Posterior vena cava (tissue), 2 donors: Measurements from ENCODE around the gene PDE8B. TPM values are rescaled to one million over a fixed set of nuclear protein-coding genes. Genes with fewer than 3 reads are reported as not detected.

Experiments
- DNase-seq: peaks from one replicate; pipeline ENCODE4 v3.0.0-alpha.2; 2020; ENCODE audit warnings: low spot score
- intact Hi-C, 2 donors: fragments of 100-400 bp; cut with DNase I; formaldehyde crosslinking; loops; one replicate each; pipeline versions ENCODE4 v1.14.1 to v1.14.2; 2022 to 2023
- total RNA-seq, 2 donors: library from RNA; stranded (reverse); fragmentation: NEBNext Ultra II Directional; extraction: Animal tissue kit (Norgen Biotek cat#: 25700); gene quantifications; one replicate each; pipeline ENCODE4 v1.2.1, GENCODE V29; 2021
- donor health status: DM: yes; HTN: yes; CAD: no.
- donor health status: DM: yes; HTN: yes; CAD: no.

The PDE8B gene
- total RNA-seq, 2 donors from 2014 or later: 7.7 to 15.1 TPM

DNA sequence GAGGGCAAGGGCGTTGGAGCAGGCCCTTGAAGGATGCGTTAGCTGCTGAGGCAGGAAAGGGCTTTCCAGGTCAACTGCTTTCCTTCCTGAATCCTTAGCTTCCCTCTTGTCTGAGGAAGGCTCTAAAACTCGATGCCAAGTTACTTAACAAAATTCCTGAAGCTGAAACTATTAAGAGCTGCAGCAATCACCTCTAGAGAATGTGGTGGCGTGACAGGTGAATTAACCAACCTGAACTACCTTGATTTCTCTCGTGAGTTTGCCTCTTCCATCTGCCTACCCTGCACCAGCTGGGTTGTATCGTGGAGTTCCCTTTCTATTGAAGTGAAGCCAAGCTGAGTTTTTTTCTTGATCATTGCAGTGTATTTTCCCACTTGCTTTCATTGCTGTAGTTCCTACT lies 96.1 kb downstream of the PDE8B start:
- intact Hi-C loops: no loop called here
- no peak for DNase-seq

DNA sequence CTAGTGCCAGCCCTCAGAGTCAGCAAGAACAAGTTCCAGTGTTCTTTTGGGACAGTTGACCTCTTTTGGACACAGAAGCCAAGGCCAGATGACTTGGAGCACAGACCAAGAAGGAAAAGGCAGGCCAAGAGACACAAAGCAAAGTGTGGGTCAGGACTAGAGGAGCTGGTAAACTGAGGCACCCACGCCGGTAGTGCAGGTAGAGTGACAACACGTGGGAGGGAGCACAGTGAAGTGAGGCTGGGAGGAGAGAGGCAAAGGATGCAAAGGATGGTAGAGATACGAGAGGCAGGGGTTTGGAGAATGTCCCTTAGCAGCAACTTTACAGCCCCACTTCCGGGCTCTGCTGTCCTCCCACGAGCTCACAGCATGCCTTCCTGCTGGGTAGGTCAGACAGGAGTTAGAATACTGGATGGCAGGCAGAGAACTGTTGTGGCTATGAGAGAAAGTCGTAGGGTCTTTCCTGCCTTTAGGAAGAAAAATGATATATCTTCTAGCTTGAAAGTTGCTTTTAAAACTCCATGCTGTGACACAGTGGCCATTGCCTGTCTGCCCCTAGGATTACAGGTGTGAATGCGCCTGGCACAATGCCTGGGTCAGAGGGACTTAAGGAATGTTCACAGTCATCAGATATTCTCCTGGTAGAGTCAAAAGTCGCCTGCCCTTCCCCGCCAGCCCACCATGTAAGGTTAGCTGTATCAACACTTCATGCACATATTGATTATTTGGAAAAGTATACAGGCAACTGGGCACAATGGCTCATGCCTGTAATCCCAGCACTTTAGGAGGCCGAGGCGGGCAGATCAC lies 97.9 kb downstream of the PDE8B start:
- intact Hi-C loops: no loop called here
- DNase-seq: no peak

- intact Hi-C loops: no loop called here
Observed at GRCh38 chr5:77309140-77309539, 98.7 kb downstream of the PDE8B start.

GRCh38 chr5:77310494-77311213 lies 100.2 kb downstream of the PDE8B start:
- no peak for DNase-seq
- intact Hi-C loops: no loop called here

More at GRCh38 chr5:77309140-77309539, 98.7 kb downstream of the PDE8B start:
- no peak for DNase-seq

DNA sequence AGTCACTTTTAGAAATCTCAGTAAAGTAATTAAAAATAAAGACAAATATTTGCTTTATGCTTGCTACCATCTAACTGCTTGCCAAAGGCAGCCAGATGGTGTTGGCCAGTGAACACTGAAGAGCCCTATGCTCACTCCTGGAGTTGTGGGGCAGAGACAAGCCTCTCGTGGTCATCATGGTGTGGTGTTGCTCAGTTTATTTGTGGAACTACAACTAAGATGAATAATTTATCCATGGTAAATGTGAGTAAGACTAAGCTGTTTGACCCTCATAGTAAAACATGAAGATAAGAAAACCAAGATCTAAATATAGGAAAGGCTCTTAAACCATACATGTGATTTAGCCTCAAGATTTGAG lies 100.7 kb downstream of the PDE8B start:
- DNase-seq: no peak
- intact Hi-C loops: no loop called here

GRCh38 chr5:77312413-77312812 lies 101.9 kb downstream of the PDE8B start:
- intact Hi-C loops: no loop called here
- DNase-seq: no peak

DNA sequence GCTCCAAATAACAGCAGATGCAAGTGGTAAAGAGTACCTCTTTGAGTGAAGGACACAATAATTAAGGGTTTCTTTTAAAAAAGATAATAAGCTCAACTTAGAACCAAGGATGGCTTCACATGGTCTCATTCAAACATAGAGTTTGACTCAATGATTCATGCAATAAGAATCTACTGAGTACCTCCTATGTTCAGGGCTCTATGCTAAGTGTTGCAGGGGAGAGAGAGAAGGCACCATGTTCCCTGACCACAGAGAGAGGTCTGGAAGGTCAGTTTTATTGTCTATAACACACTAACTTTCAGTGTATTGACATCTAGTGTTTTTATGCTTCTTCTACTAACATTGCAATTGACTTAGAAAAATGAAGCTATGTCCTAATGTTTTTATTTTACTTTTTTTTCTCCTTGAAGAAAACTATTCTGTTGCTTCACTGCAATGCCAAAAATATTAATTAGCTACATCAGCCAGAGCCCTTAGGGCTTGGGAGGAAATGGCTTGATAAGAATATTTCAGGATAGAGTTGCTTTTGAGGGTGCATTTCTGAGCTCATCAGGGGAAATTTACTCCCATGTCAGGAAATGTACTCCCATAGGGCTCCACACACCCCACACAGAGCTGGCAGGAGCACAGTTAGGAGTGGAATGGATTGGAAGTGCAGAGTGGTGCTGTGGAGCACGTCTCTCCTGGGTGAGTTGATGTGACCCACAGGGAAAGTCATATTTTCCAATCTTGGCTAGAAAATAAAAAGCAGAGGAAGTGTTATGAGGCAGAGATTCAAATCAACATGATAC lies 106.6 kb downstream of the PDE8B start:
- intact Hi-C loops: no loop called here
- no peak for DNase-seq

DNA sequence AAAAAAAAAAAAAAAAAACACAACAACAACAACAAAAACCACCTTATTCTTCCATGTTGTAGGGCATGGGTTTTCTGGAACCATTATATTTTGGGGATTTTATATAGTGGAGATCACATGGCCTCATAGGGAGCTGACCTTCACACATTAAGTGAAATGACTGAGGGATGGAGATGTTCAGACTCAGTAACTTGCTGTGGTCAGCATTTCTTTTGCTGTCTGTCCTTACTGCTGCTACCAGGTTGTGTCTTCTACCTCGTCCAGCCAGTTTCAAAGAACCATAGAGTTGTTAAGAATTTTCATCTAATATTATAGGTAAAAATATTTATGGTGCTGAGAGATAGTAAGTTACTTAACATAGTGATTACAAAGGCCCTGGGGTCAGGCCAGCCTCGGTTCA lies 107.6 kb downstream of the PDE8B start:
- intact Hi-C loops: no loop called here
- no peak for DNase-seq

DNA sequence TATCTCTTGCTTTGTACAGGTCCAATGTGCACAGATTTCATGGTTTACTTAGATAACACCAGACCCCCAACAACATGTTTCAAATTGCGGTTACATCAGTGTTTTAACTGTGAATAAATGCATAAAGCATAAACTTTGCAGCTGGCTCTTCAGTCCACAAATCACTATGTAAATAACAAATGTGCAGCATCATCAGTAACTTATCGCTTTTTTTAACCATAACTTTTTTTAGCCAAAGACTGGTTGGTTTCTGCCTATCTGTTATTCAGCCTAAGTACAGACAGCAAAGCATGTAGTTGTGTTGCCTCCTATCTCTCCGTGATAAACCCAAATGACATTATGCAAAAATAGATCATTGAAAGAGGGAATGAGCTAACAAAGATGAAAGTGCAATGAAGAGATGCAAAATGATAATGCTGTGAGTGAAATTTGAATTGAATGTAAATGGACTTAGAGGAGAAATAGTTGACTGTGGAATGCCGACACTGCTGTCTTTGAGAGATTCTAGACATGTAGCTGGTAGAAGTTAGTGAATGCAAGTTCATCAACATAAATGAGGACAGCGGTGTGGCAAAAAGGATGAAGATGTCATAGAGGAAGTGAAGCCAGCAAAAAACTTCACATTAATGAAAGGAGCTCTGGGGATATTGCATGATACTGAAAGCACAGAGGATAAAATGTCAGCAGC lies 108.8 kb downstream of the PDE8B start:
- no peak for DNase-seq
- intact Hi-C loops: no loop called here

- no peak for DNase-seq
- intact Hi-C loops: no loop called here
Observed at GRCh38 chr5:77321793-77322394, 111.4 kb downstream of the PDE8B start.

- intact Hi-C loops: no loop called here
- no peak for DNase-seq
Observed at GRCh38 chr5:77322406-77322805, 111.9 kb downstream of the PDE8B start.

DNA sequence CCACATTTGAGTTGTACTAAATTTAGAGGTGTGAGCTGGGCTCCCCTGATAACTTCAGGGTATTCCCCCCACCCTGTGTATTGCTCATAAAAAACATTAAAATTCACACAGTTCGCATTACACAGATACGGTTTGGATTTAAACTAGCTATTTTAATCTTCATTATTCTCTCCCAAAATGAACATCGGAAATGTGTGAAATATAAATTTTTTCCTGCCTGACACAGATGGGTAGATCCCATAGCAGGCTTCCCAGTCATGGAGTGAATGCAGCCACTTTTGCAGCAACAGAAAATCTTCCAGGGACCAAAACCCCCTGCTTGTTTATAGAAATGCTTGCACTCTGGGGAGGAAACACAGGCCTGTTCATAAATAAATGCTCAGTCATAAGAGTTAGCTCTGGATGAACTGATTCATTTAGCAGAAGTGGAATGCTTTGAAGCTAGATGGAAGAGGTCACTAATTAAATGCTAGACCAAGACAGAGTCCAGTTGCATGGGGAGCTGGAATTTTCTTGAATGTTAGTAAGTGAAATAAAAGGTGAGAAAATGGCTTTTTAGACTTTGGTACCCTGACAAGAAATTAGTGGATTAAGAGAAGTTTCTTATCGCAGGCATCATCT lies 115.6 kb downstream of the PDE8B start:
- intact Hi-C loops: no loop called here
- DNase-seq: no peak

- intact Hi-C loops: no loop called here
- DNase-seq: no peak
Observed at GRCh38 chr5:77326986-77327734, 116.7 kb downstream of the PDE8B start.

- intact Hi-C loops: no loop called here
- no peak for DNase-seq
Observed at GRCh38 chr5:77328930-77329647, 118.6 kb downstream of the PDE8B start.

DNA sequence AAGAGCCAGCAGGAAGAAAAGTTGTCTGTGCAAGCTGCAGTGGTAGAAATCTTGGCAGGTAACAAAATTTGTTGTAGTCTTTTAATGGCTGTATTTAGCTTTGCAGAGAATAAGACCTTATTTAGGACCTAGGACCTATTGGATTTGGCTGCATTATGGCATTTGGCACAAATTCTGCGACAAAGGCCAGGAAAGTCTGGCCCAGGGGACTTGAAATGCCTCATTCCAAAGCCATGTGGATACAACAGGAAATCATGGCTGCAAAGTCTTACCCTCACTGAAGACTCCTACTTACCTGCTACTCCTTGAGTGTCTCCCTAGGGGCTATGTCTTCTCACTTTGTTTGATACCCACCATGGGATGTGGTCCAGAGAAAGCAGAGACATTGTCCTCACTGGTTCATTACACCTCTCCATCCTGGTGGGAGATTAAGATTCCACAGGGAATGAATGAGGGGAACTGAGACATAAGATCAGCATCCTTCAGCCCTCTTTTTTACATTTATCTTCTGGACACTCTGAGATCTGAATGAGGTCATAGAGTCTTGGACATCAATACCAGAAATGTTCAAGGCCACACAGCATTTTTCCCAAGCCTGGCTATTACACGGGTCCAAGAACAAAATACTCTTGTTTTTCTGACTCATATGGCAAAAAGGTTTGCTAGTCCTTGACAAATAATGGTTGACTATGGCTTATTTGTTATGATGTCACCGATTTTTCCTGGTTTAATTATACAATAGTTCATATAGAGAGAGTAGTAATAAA lies 119.4 kb downstream of the PDE8B start:
- intact Hi-C loops: no loop called here
- no peak for DNase-seq

DNA sequence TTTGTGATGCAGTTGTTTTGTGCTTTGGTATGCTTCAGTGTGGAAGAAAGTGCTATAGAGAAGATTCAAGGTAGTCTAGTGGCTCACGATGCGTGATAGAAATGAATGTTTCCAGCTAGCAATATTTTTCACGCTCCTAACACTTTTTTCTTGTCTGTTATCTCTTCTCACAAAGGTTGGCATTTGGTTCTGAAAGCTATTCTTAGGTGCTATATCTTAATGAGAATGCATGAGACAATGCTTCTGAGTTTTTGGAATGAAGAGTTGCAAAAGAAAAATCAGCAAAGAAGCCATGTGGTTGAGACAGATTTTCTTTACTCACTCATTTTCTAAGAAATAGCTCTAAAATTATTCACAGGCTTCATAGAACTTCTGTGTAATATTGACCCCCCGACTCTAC lies 122.6 kb downstream of the PDE8B start:
- intact Hi-C loops: no loop called here
- no peak for DNase-seq
